GM18870 (cell line): ENCODE results near the gene COL11A2.

Experiments
- ATAC-seq: cut with Tn5 transposase; IDR thresholded peaks from one replicate; pipeline ENCODE4 v1.9.1; 2021; ENCODE audit warnings: moderate library complexity; ENCODE audit not compliant: unreplicated experiment

Gene COL11A2

DNA sequence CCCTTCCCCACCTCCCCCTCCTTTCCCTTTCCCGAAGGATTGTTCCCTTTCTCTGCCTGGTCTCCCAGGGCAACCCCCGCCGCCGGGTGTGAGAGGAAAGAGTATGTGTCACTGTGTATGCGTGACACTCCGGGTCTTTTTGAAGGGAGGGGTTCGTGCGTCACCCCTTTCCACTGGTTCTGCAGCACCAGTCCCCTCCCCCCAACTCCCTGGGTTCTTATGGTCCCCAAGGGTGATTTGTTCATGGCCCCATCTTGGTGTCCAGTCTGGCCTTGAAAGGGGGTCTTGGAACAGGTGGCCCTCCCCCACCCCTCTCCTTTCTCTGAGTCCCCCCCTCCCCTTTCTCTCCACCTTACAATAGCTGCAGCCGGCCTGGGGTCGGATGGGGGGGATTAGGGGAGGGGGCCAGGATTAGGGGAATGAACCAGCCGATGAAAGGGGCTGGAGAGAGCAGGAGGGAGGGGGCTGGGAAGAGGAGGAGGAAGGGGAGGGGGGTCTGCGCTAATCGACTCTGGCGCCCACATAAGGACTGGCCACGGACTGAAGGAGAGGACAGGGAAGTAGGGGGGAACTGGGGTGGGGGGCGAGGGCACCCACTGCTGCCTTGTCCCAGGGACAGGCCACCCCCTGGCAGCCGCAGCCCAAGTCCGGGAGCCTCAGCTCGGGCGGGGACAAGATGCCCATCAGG, 14.7 kb upstream of the COL11A2 start:
- ATAC-seq = no peak

GRCh38 chr6:33206027-33206863, 14.0 kb upstream of the COL11A2 start:
- ATAC-seq = no peak

DNA sequence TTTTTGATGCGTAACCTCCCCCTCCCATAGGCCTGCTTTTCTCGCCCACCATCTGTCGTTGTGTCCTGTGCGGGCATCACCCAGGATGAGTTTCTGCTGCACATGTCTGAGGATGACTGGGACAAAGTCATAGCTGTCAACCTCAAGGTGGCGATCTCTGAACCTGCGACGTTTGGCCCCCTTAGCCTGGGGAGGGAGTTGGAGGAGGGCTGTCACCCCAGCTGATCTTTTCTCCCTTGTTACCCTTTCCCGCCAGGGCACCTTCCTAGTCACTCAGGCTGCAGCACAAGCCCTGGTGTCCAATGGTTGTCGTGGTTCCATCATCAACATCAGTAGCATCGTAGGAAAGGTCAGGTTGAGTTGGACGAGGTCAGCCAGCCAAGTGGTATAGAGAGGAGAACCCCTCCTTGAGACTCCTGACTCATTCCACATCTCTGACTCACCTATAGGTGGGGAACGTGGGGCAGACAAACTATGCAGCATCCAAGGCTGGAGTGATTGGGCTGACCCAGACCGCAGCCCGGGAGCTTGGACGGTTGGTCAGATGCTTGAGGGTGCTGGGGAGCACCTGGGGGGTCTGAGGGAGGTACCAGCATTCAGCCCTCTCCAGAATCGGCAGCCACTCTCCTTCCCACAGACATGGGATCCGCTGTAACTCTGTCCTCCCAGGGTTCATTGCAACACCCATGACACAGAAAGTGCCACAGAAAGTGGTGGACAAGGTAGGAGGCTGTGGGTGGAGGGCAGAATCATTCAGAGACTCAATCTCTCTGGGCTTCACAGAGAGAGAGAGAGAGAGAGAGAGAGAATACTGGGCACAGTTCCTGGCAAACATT, 13.1 kb upstream of the COL11A2 start:
- ATAC-seq = no peak

- ATAC-seq = no peak
Measured at GRCh38 chr6:33204415-33205190, 12.3 kb upstream of the COL11A2 start, which contains the start of gene HSD17B8. HSD17B8 (plus strand) TSS chr6:33204655; CDS start chr6:33204669, 14 bp downstream.

- ATAC-seq = no peak
Measured at GRCh38 chr6:33204165-33204414, 11.8 kb upstream of the COL11A2 start.

- no peak for ATAC-seq
Measured at GRCh38 chr6:33203443-33204164, 11.3 kb upstream of the COL11A2 start.

- ATAC-seq = no peak
Measured at GRCh38 chr6:33202799-33203198, 10.5 kb upstream of the COL11A2 start.

- no peak for ATAC-seq
Measured at GRCh38 chr6:33201935-33202334, 9.7 kb upstream of the COL11A2 start.

- no peak for ATAC-seq
Measured at GRCh38 chr6:33201147-33201545, 8.9 kb upstream of the COL11A2 start.

DNA sequence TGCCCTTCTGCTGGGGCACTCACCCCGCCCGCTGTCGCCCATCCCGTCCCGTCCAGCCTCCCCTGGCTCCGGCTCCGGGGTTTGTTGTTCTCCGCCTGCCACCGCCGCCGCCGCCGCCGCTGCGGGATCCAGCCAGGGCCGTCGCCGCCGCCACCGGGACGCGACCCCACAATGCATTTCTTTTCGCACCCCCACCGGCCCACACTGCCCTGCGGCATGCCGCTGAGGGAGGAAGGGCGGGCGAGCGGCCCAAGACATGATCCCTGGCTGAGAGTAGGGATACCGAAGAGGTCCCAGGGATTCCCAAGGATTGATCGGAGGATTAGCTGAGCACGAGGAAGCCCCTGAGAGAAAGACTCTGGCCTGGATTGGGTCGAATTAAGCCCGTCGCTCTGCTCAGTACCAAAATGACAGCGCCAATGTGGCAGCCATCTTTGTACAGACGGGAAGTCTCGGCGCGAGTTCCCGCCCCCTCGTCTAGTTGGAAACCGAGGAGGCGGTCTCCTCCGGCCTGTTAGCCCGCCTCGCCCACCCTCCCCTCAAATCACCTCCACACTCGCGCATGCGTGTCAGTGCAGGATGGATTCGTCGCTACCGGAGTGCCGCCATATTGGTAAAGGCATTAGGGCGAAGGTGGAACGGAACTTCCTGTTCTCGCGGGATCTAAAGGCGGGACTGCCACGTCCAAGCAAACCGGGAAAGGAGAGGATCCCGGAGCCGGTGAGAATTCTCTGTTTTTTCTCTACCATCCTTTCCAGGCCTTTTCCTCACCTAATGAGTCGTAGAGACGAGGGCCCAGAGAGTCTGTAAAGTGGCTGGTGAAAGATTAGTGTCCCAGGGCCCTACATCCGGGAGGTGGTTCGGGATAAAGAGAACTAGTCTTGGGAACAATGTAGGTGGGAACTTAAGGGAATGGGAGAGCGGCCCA, 8.2 kb upstream of the COL11A2 start, which contains the start of the genes RXRB and SLC39A7:
TSS of gene RXRB (minus strand) at position 447 of the 928 bp plus-strand sequence. CDS start at position 258, 189 bp downstream.
TSS of gene SLC39A7 (plus strand) at position 649 of the 928 bp plus-strand sequence. CDS start 379 bp downstream, outside the sequence.
- peak; percentile 46 for ATAC-seq

DNA sequence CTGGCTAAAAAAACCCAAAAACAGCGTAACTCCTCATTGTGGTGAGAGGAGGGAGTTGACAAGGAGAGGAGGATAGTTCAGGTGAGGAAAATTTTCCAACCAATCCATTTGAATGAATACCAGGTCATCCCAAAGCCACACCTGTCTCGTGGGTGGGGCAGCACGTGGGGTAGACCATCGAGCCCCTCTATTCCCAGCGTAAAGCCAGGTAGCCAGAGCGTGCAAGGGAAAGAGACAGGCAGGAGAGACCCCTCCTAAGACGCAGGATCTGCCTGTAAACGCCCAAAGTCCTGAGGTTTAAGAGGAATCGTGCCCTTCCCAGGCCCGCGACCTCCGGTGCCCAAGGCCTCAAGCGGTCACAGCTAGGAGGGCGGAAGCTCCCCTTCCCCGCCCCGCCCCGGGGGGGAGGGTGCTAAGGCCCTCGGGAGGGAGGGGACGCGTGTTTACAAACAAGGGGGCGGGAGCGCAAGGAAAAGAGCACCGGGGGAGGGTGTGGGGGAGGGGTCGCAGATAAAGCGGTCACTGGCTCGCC, 7.5 kb upstream of the COL11A2 start:
- peak; percentile 1 for ATAC-seq

DNA sequence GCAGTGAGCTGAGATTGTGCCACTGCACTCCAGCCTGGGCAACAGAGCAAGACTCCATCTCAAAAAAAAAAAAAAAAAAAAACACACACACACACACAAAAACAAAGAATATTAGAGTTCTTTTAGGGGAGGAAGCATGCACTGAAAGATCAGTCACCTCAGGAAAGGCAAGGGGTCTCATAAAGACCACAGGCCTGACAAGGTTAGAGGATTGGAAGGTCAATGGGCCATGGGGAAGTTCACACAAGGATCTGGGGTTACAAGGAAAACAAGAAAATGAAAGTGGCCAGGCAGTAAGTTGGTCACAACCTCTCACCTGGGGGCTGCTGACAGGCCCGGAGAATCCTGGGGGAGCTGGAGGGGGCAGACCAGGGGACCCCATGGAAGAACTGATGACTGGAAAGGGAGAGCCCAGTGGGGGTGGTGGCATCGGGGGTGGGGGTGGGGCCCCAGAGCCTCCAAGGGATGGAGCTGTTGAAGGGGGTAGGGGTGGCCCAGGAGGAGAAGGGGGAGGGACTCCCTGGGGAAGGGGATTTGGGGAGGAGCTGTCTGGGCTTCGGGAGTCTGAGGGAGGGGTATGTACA, 6.7 kb upstream of the COL11A2 start:
- no peak for ATAC-seq

DNA sequence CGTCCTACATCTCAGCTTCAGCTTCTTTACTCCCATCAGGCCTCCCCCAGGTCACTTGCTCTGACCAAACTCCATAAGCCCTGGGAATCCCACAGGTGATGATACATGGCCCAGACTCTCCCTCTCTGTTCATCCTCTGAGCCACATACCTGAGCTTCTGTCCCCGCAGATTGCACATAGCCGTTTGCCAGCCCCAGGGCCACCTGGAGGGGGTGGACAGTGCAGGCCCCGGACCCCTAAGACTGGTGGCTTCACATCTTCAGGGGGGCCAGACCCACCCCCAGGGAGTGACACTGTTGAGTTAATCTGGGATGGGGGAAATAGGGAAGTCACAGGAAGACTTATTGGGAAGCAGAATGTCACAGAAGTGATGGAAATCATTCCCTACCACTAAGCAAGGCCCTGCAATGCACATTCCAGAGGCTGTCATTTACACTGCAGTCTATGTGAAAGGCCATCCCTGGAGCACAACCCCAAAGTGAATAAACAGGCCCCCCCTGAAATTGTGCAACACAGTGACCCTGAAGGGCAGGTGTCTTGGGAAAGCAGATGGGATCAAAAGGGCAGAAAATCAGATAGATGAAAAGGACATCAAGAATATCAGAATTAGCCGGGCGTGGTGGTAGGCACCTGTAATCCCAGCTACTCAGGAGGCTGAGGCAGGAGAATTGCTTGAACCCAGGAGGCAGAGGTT, 6.0 kb upstream of the COL11A2 start:
- ATAC-seq = no peak

GRCh38 chr6:33197431-33198048, 5.3 kb upstream of the COL11A2 start:
- ATAC-seq = no peak

- no peak for ATAC-seq
Measured at GRCh38 chr6:33195304-33196165, 3.3 kb upstream of the COL11A2 start.

DNA sequence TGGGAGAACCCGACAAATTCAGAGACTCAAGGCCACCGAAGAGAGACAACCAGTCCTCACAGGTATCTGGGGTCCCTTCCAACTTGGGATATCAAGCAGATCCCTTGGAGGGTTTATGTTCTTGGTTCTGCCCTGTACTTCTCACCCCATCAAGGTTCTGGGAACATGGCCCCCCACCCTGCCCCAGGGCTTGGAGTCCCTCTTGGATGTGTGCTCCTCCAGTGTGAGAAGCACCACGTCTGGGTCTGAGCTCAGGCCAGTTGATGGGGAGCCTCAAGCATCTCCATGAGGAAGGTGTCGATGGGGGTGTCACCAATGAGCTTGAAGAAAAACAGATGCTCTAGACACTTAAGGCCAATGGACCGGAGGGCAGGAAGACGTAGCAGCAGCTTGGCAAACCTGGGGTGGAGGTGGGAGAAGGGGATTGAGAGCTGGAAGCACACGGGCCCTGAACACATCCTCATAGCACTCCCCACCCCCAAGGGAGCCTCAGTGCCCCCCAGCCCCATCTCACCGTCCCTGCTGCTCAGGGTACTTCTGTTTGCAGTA, 2.2 kb upstream of the COL11A2 start:
- no peak for ATAC-seq
